Measurements from ENCODE around the gene PDS5B. TPM values are rescaled to one million over a fixed set of nuclear protein-coding genes. Genes with fewer than 3 reads are reported as not detected.

Gene PDS5B
- total and polyA plus RNA-seq, 2 of the 8 experiments (the other 6 are each of a cell fraction or from before 2014, with no cell fraction given), result 5.5 to 54.6 TPM

DNA sequence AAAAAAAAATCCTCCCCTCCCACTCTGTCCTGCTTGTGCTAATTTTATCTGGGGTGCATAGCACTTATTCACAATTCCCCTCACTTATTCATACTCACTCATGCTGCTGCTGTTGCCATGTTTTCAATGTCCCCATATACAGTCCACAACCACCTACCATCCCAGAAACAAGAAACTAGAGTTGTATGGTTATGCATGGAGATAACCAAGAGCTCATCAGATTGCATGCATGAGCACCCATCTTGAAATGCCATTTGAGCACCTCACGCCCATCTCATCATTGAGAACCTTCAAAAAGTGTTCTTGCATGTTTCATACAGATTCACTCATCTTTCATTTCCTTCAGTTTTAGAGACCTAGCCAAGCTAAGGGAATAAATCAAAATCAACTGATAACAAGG is 32.5 kb upstream of the PDS5B start:
- Histone ChIP-seq H3K27me3 (replicated peaks in 1 of 4; ENCODE audit: control insufficient read depth in 3 of 4, extremely low read depth in 1 of 4, insufficient read depth in 3 of 4, low read length in 3 of 4) (no peaks in the 10 kb centered on the region), H3K9me3 (ENCODE audit: insufficient read depth in 2 of 2, low read depth in 1 of 2, low read length in 1 of 2) (no peaks in the 10 kb centered on the region), H3K14ac (ENCODE audit: insufficient read length) (no peak overlapping the region), H3K23ac (ENCODE audit: insufficient read length) (no peak overlapping the region), H4K91ac (replicated peaks; ENCODE audit: insufficient read length, low read length) (no peak overlapping the region), H3K4ac (replicated peaks; ENCODE audit: insufficient read length, low read depth, low read length) (no peak overlapping the region), H3K4me2 (ENCODE audit: insufficient read depth in 1 of 2, low read depth in 2 of 2, low read length in 2 of 2) (no peak overlapping the region), H4K8ac (ENCODE audit: extremely low read depth, insufficient read depth, low read length) (no peak overlapping the region), H3K56ac (replicated peaks; ENCODE audit: insufficient read length, low read depth, low read length) (peak overlapping the region; percentile 61), H3K79me2 (ENCODE audit: control insufficient read depth in 1 of 2, insufficient read depth in 2 of 2, low read length in 2 of 2) (no peaks in the 10 kb centered on the region), H3K27ac (ENCODE audit: low read depth, low read length) (no peak overlapping the region), H3K9ac (replicated peaks in 1 of 4; ENCODE audit: extremely low read depth in 1 of 4, low read depth in 3 of 4, low read length in 3 of 4) (no peak overlapping the region), H3K79me1 (ENCODE audit: low read depth, low read length) (no peaks in the 10 kb centered on the region), H2BK120ac (replicated peaks; ENCODE audit: low read depth, low read length) (no peak overlapping the region), H2AFZ (ENCODE audit: low read length) (no peak overlapping the region), H3K4me1 (replicated peaks in 1 of 4; ENCODE audit: control insufficient read depth in 3 of 4, insufficient read depth in 4 of 4, low read length in 3 of 4) (no peaks in the 10 kb centered on the region), H3K4me3 (ENCODE audit: extremely low read depth in 1 of 4, insufficient read depth in 2 of 4, low read depth in 3 of 4, low read length in 4 of 4) (no peak overlapping the region), H2BK15ac (ENCODE audit: low read length) (no peak overlapping the region), H3K36me3 (ENCODE audit: control insufficient read depth in 2 of 4, insufficient read depth in 4 of 4, low read length in 3 of 4) (no peaks in the 10 kb centered on the region), H2BK20ac (ENCODE audit: low read length) (no peak overlapping the region), H3K18ac (ENCODE audit: extremely low read depth, low read length) (no peak overlapping the region), H4K5ac (ENCODE audit: insufficient read length, low read depth, low read length) (no peak overlapping the region), H2AK5ac (ENCODE audit: low read depth, low read length) (no peak overlapping the region), H3K23me2 (ENCODE audit: low read depth, low read length) (peaks cover 2% of the 10 kb centered on the region; the same call in 1 of the 2 replicates), H2BK12ac (ENCODE audit: low read depth, low read length) (no peak overlapping the region), H2BK5ac (ENCODE audit: low read depth, low read length) (no peak overlapping the region), H4K20me1 (replicated peaks in 1 of 2; ENCODE audit: control insufficient read depth in 1 of 2, insufficient read depth in 2 of 2, low read length in 2 of 2) (no peaks in the 10 kb centered on the region)
- FAIRE-seq, result no peak
- DNase-seq (ENCODE audit: low read depth in 1 of 2, low spot score in 2 of 2), result no peak
- WGBS, 2 experiments (ENCODE audit: extremely low coverage in 1 of 2, insufficient coverage in 1 of 2, insufficient read length in 1 of 2, insufficient replicate concordance in 2 of 2, low coverage in 1 of 2, low lambda C conversion rate in 2 of 2, missing lambda C conversion rate in 1 of 2), result 94% methylated on average over 1 of the region's 1 CpG; no CpG with 5 or more reads in 1 of the 2 experiments
- no peak for TF ChIP-seq POLR2A (IDR thresholded peaks at IDR 0.05; ENCODE audit: control extremely low read depth in 1 of 2, low read depth in 2 of 2, low read length in 2 of 2)
- no peak for TF ChIP-seq SP1 (IDR thresholded peaks at IDR 0.05; ENCODE audit: low read depth, low read length)
- TF ChIP-seq, protein P1, sequence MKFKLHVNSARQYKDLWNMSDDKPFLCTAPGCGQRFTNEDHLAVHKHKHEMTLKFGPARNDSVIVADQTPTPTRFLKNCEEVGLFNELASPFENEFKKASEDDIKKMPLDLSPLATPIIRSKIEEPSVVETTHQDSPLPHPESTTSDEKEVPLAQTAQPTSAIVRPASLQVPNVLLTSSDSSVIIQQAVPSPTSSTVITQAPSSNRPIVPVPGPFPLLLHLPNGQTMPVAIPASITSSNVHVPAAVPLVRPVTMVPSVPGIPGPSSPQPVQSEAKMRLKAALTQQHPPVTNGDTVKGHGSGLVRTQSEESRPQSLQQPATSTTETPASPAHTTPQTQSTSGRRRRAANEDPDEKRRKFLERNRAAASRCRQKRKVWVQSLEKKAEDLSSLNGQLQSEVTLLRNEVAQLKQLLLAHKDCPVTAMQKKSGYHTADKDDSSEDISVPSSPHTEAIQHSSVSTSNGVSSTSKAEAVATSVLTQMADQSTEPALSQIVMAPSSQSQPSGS (IDR thresholded peaks at IDR 0.05; ENCODE audit: low read length), result no peak
- no peak for TF ChIP-seq GTF2F1 (IDR thresholded peaks at IDR 0.05; ENCODE audit: borderline replicate concordance, low read depth, low read length)
- TF ChIP-seq JUN (IDR thresholded peaks at IDR 0.05; ENCODE audit: low read depth, low read length), result no peak
- TF ChIP-seq, protein P2, sequence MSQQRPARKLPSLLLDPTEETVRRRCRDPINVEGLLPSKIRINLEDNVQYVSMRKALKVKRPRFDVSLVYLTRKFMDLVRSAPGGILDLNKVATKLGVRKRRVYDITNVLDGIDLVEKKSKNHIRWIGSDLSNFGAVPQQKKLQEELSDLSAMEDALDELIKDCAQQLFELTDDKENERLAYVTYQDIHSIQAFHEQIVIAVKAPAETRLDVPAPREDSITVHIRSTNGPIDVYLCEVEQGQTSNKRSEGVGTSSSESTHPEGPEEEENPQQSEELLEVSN (IDR thresholded peaks at IDR 0.05), result no peak
- no peak for TF ChIP-seq CBX5 (IDR thresholded peaks at IDR 0.05; ENCODE audit: low read depth, low read length)
- no peak for TF ChIP-seq TAF7 (optimal IDR thresholded peaks at IDR 0.05; ENCODE audit: borderline replicate concordance, low read depth, low read length)
- TF ChIP-seq BACH1 (IDR thresholded peaks at IDR 0.05; ENCODE audit: low read length), result no peak
- TF ChIP-seq FOSL1 (IDR thresholded peaks at IDR 0.05; ENCODE audit: insufficient read depth, low read depth, low read length), result no peak
- ChIA-PET CTCF (ENCODE audit: partially characterized antibody) (interaction anchor here (1.0 kb wide), 1 partner anchor 115 kb away, joined by 6 read pairs; no protein-coding TSS in a partner anchor), POLR2A (ENCODE audit: partially characterized antibody) (interaction anchor here (0.6 kb wide), 1 partner anchor 115 kb away, joined by 6 read pairs; no protein-coding TSS in a partner anchor)

Data from H1 (cell line).